ENCODE results near the gene ORC3. TPM values are rescaled to one million over a fixed set of nuclear protein-coding genes. Genes with fewer than 3 reads are reported as not detected.

Gene ORC3
- total RNA-seq, 2 donors from 2014 or later, result 14.0 to 16.4 TPM

- Histone ChIP-seq H3K36me3 (no peaks in the 10 kb centered on the region), H3K27me3 (no peaks in the 10 kb centered on the region), H3K9me3 (no peaks in the 10 kb centered on the region), H3K27ac (no peak overlapping the region), H3K9ac (ENCODE audit: low read depth in 2 of 2, low read length in 2 of 2) (no peak overlapping the region), H3K4me3 (no peak overlapping the region), H3K4me1 (no peaks in the 10 kb centered on the region)
- intact Hi-C loops (cut with DNase I), result no loop called here
- TF ChIP-seq CTCF (IDR thresholded peaks at IDR 0.05), result no peak
- no peak for DNase-seq
Measured at GRCh38 chr6:87572021-87572420, 17.9 kb upstream of the ORC3 start.

- no peaks in the 10 kb centered on the region for H3K27me3 ChIP-seq
- DNase-seq, result no peak
- intact Hi-C loops (cut with DNase I), result no loop called here
- no peaks in the 10 kb centered on the region for H3K4me1 ChIP-seq
- no peak for TF ChIP-seq CTCF (IDR thresholded peaks at IDR 0.05)
- no peak overlapping the region for H3K9ac ChIP-seq (ENCODE audit: low read depth in 2 of 2, low read length in 2 of 2)
- no peaks in the 10 kb centered on the region for H3K9me3 ChIP-seq
- H3K4me3 ChIP-seq, result no peak overlapping the region
- no peak overlapping the region for H3K27ac ChIP-seq
- no peaks in the 10 kb centered on the region for H3K36me3 ChIP-seq
Measured at GRCh38 chr6:87572883-87573282, 17.1 kb upstream of the ORC3 start.

- intact Hi-C loops (cut with DNase I), result no loop called here
- no peak for TF ChIP-seq CTCF (IDR thresholded peaks at IDR 0.05)
Measured at GRCh38 chr6:87573307-87574024, 16.5 kb upstream of the ORC3 start.

GRCh38 chr6:87574237-87574804 lies 15.6 kb upstream of the ORC3 start:
- DNase-seq, result no peak
- no peaks in the 10 kb centered on the region for H3K27me3 ChIP-seq
- no peak for TF ChIP-seq CTCF (IDR thresholded peaks at IDR 0.05)
- H3K9me3 ChIP-seq, result no peaks in the 10 kb centered on the region
- H3K4me3 ChIP-seq, result no peak overlapping the region
- H3K9ac ChIP-seq (ENCODE audit: low read depth in 2 of 2, low read length in 2 of 2), result no peak overlapping the region
- no peaks in the 10 kb centered on the region for H3K36me3 ChIP-seq
- H3K27ac ChIP-seq, result no peak overlapping the region
- H3K4me1 ChIP-seq, result no peaks in the 10 kb centered on the region
- intact Hi-C loops (cut with DNase I), result no loop called here

More at GRCh38 chr6:87573307-87574024, 16.5 kb upstream of the ORC3 start:
- DNase-seq, result no peak
- Histone ChIP-seq H3K4me1 (no peaks in the 10 kb centered on the region), H3K9me3 (no peaks in the 10 kb centered on the region), H3K27me3 (no peaks in the 10 kb centered on the region), H3K36me3 (no peaks in the 10 kb centered on the region), H3K4me3 (no peak overlapping the region), H3K9ac (ENCODE audit: low read depth in 2 of 2, low read length in 2 of 2) (no peak overlapping the region), H3K27ac (no peak overlapping the region)

- no peaks in the 10 kb centered on the region for H3K4me1 ChIP-seq
- H3K9me3 ChIP-seq, result no peaks in the 10 kb centered on the region
- intact Hi-C loops (cut with DNase I), result no loop called here
- DNase-seq, result no peak
- no peak overlapping the region for H3K4me3 ChIP-seq
- H3K36me3 ChIP-seq, result no peaks in the 10 kb centered on the region
- H3K9ac ChIP-seq (ENCODE audit: low read depth in 2 of 2, low read length in 2 of 2), result no peak overlapping the region
- no peak overlapping the region for H3K27ac ChIP-seq
- TF ChIP-seq CTCF (IDR thresholded peaks at IDR 0.05), result no peak
- no peaks in the 10 kb centered on the region for H3K27me3 ChIP-seq
Measured at GRCh38 chr6:87575423-87575822, 14.5 kb upstream of the ORC3 start.

All from colonic mucosa (tissue), 4 donors.